AG04449 (cell line): ENCODE data around the gene TM4SF18.

ENCODE experiments used
- CTCF ChIA-PET: fragments of 350-600 bp; formaldehyde crosslinking; extraction: SDS; loops from one replicate; lab custom pipeline; 2021; ENCODE audit warnings: antibody characterized with exemption; lab: Yijun Ruan, JAX
- POLR2A ChIA-PET: fragments of 400-600, 350-600 bp; formaldehyde crosslinking; extraction: SDS; loops from one replicate; lab custom pipeline; 2020; ENCODE audit warnings: antibody characterized with exemption, inconsistent platforms; lab: Yijun Ruan, JAX
- DNase-seq: peaks from one replicate; pipeline ENCODE4 v3.0.0-alpha.2; 2010; ENCODE audit warnings: low read depth, low spot score
- H3K4me3 ChIP-seq: 2 replicates; pipeline ENCODE4 v1.5.1; 2011; ENCODE audit warnings: low read depth, mild to moderate bottlenecking, control low read depth, low read length
- TF ChIP-seq, protein P1 (sequence below): IDR thresholded peaks from one replicate; pipeline ENCODE4 v1.5.1; 2011; ENCODE audit warnings: mild to moderate bottlenecking, moderate library complexity, low read length, control low read depth, inconsistent platforms; ENCODE audit not compliant: insufficient read depth; ENCODE audit errors: missing control alignments

TM4SF18 gene

DNA sequence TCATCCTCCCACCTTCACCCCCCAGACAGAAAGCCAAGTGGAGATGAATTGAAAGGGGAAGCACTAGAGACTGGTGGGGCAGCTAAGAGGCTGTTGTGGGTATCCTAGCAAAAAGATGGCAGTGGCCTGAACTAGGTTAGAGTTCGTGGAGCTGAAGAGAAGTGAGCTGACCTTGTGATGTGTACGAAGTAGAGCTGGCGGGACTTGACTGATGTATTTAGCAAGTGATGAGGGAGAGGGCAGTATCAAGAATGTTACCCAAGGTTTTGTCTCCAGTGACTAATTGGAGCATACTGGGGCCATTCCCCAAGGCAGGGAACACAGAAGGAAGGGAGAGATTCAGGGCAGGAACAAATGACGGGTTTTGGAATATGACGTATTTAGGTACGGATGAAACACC is 61.8 kb downstream of the TM4SF18 start:
- H3K4me3 ChIP-seq: no peak overlapping the region
- CTCF ChIA-PET: interaction anchor here (1.0 to 6.3 kb wide), 14 partner anchors 11 to 316 kb away, joined by 3 to 255 read pairs (median 4); partner anchors contain the start of genes HPS3 and TM4SF18
- POLR2A ChIA-PET: no interaction called here
- DNase-seq: no peak
- TF ChIP-seq, protein P1, sequence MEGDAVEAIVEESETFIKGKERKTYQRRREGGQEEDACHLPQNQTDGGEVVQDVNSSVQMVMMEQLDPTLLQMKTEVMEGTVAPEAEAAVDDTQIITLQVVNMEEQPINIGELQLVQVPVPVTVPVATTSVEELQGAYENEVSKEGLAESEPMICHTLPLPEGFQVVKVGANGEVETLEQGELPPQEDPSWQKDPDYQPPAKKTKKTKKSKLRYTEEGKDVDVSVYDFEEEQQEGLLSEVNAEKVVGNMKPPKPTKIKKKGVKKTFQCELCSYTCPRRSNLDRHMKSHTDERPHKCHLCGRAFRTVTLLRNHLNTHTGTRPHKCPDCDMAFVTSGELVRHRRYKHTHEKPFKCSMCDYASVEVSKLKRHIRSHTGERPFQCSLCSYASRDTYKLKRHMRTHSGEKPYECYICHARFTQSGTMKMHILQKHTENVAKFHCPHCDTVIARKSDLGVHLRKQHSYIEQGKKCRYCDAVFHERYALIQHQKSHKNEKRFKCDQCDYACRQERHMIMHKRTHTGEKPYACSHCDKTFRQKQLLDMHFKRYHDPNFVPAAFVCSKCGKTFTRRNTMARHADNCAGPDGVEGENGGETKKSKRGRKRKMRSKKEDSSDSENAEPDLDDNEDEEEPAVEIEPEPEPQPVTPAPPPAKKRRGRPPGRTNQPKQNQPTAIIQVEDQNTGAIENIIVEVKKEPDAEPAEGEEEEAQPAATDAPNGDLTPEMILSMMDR: no peak

DNA sequence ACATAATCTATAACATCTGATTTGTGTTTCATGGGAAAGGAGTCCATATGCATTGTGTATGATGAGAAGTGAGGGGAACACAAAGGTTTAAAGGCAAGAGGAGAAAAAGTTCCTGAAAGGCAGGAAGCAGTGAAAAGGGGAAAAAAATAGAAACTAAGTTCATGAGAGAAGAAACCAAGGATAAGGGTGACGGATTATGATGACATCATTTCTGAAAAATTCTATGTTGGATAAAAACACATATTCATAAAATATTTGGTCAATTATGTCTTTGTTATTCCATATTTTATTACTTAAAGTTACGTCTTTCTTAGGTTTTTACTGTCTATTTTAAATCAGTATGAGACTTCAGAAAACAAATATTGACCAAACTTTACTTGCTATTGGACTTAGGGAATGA is 63.3 kb downstream of the TM4SF18 start:
- TF ChIP-seq, protein P1: no peak
- no peak for DNase-seq
- ChIA-PET CTCF (interaction anchor here (0.9 to 6.3 kb wide), 2 partner anchors 149 to 156 kb away, joined by 3 to 255 read pairs; no protein-coding TSS in a partner anchor), POLR2A (no interaction called here)
- H3K4me3 ChIP-seq: no peak overlapping the region

DNA sequence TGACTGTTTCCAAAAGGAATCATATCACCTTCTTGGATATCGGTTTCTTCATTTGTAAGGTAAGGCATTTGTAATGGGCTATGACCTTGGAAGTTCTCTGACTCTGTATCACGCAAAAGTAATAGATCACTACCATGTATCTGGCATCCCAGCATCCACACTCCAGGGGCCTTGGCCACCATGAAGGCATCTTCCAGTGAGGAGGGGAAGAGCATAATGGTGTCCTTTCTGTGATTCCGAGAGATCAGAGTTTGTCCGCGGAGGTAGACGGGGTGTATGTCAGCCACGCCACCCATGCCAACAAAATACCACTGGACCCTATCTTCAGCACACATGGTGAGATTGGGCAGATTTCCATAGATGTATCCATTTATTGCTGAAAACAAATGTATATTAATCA is 63.7 kb downstream of the TM4SF18 start:
- CTCF ChIA-PET: interaction anchor here (0.8 to 2.6 kb wide), 3 partner anchors 150 to 316 kb away, joined by 3 to 38 read pairs (median 5); no protein-coding TSS in a partner anchor
- DNase-seq: no peak
- TF ChIP-seq, protein P1: no peak
- no peak overlapping the region for H3K4me3 ChIP-seq
- POLR2A ChIA-PET: no interaction called here
